Breast epithelium (tissue), 3 donors: ENCODE measurements around the gene BEND2.

Source experiments
- CTCF ChIP-seq, 3 donors: fragments of 450-650 bp; IDR thresholded peaks; one replicate each; pipeline ENCODE4 v1.5.1; 2016 to 2017; ENCODE audit warnings: antibody characterized with exemption in 3 of 3, mild to moderate bottlenecking in 3 of 3, moderate library complexity in 3 of 3
- POLR2A ChIP-seq: fragments of 450-650 bp; IDR thresholded peaks from one replicate; pipeline ENCODE4 v1.6.1; 2016; ENCODE audit warnings: antibody characterized with exemption, mild to moderate bottlenecking, moderate library complexity
- POLR2AphosphoS5 ChIP-seq, 3 donors: sonication (generic); formaldehyde crosslinking; IDR thresholded peaks; one replicate each; pipeline ENCODE4 v1.6.1; 2017; ENCODE audit warnings: antibody characterized with exemption in 3 of 3

- TF ChIP-seq CTCF (IDR thresholded peaks at IDR 0.05) (no peak), POLR2AphosphoS5 (IDR thresholded peaks at IDR 0.05) (no peak), POLR2A (no peak)
Observed at GRCh38 chrX:18206657-18207056, 14.0 kb downstream of the BEND2 start.
